Mucosa of descending colon (tissue), 3 donors: ENCODE measurements around the gene OPA3. TPM values are rescaled to one million over a fixed set of nuclear protein-coding genes. Genes with fewer than 3 reads are reported as not detected.

Experiments
- ATAC-seq: fragments of 200-7000 bp; cut with Tn5 transposase; one replicate; pipeline ENCODE4 v1.9.1; 2020; ENCODE audit warnings: mild to moderate bottlenecking, moderate library complexity
- DNase-seq, 3 donors: peaks; one replicate each; pipeline ENCODE4 v3.0.0-alpha.2; 2020
- H3K36me3 ChIP-seq: fragments of 200-600 bp; one replicate; pipeline ENCODE4 v1.8.0; 2021; ENCODE audit warnings: low read depth, mild to moderate bottlenecking
- H3K4me1 ChIP-seq: fragments of 200-600 bp; one replicate; pipeline ENCODE4 v1.8.0; 2021; ENCODE audit warnings: low read depth, mild to moderate bottlenecking
- H3K4me3 ChIP-seq: fragments of 200-600 bp; one replicate; pipeline ENCODE4 v1.8.0; 2021; ENCODE audit warnings: mild to moderate bottlenecking
- H3K9me3 ChIP-seq: fragments of 200-600 bp; one replicate; pipeline ENCODE4 v1.8.0; 2021; ENCODE audit warnings: mild to moderate bottlenecking
- intact Hi-C, 2 donors: fragments of 100-400 bp; cut with DNase I in 1 of 2; cut with micrococcal nuclease in 1 of 2; formaldehyde crosslinking; loops; one replicate each; pipeline versions ENCODE4 v1.11.0 to v1.11.1; 2022; cut with DNase I, micrococcal nuclease
- total RNA-seq, 3 donors: library from RNA; stranded (reverse); fragmentation: NEBNext Ultra II Directional in 2 of 3; extraction: Animal tissue kit (Norgen Biotek cat#: 25700) in 2 of 3; gene quantifications; one replicate each; pipeline versions ENCODE4 v1.2.1 to v1.2.4, GENCODE V29; 2021 to 2023
- TF ChIP-seq, protein P1 (sequence below): fragments of 200-600 bp; IDR thresholded peaks from one replicate; pipeline ENCODE4 v1.8.0; 2022; ENCODE audit warnings: antibody characterized with exemption, mild to moderate bottlenecking
- donor health status: DM: no; HTN: no; CAD: no; lungs with moderate emphysema.
- donor health status: DM: no; HTN: no; CAD: no.
- donor health status: DM: no; HTN: yes; CAD: no.

Gene OPA3
- total RNA-seq, 3 donors from 2014 or later = 12.1 to 16.4 (median 13.4) TPM

DNA sequence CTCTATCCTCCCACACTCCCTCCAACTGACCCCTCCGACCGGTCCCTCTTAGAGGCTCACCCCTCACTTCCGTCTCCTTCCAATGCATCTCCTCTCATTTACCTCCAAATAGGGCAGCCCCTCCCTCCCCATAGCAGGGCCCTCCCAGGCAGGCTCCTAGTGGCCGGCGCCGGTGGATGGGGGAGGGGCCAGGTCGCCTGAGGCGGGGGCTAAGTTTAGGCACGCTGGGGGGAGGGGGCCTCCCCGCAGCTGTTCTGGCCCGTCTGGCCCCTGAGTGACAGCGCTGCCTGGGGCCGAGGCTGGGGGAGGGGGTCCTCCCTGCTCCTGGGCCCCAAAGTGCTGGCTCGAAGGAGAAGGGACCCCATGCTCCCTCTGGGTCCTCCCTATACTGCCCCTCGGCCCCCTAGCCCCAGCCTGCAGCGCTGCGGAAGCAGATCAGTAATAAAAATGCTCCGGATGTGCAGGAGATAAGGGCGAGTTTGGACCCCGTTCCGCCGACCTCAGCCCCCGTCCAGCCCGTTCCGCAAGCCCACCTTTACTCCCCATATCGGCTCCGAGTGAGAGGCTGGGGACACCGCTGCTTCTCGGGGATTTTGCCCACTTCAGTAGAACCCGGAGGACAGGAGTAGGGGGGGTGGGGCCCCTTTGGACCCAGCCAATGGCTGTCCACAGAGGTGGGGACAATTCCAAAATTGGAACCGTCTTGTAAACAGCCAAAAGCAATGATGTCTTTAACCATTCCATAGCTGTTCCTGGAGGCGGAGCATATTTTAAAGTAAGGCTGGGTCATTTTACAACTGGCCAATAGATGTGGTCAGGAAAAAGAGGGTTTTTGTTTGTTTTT lies 91.8 kb downstream of the OPA3 start:
- ATAC-seq = peak; percentile 4
- DNase-seq = peak; percentile 56 to 57 (median 57)
- intact Hi-C loops = no loop called here
- no peak overlapping the region for H3K4me3 ChIP-seq
- H3K9me3 ChIP-seq = no peaks in the 10 kb centered on the region
- TF ChIP-seq, protein P1, sequence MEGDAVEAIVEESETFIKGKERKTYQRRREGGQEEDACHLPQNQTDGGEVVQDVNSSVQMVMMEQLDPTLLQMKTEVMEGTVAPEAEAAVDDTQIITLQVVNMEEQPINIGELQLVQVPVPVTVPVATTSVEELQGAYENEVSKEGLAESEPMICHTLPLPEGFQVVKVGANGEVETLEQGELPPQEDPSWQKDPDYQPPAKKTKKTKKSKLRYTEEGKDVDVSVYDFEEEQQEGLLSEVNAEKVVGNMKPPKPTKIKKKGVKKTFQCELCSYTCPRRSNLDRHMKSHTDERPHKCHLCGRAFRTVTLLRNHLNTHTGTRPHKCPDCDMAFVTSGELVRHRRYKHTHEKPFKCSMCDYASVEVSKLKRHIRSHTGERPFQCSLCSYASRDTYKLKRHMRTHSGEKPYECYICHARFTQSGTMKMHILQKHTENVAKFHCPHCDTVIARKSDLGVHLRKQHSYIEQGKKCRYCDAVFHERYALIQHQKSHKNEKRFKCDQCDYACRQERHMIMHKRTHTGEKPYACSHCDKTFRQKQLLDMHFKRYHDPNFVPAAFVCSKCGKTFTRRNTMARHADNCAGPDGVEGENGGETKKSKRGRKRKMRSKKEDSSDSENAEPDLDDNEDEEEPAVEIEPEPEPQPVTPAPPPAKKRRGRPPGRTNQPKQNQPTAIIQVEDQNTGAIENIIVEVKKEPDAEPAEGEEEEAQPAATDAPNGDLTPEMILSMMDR = no peak
- no peaks in the 10 kb centered on the region for H3K36me3 ChIP-seq
- peaks cover 22% of the 10 kb centered on the region for H3K4me1 ChIP-seq

- no peak for ATAC-seq
- H3K4me1 ChIP-seq = peaks cover 15% of the 10 kb centered on the region
- no peaks in the 10 kb centered on the region for H3K36me3 ChIP-seq
- DNase-seq = no peak
- TF ChIP-seq, protein P1 = no peak
- H3K9me3 ChIP-seq = no peaks in the 10 kb centered on the region
- intact Hi-C loops = no loop called here
- H3K4me3 ChIP-seq = no peak overlapping the region
These were observed 92.4 kb downstream of the OPA3 start for GRCh38 chr19:45492137-45492626.

DNA sequence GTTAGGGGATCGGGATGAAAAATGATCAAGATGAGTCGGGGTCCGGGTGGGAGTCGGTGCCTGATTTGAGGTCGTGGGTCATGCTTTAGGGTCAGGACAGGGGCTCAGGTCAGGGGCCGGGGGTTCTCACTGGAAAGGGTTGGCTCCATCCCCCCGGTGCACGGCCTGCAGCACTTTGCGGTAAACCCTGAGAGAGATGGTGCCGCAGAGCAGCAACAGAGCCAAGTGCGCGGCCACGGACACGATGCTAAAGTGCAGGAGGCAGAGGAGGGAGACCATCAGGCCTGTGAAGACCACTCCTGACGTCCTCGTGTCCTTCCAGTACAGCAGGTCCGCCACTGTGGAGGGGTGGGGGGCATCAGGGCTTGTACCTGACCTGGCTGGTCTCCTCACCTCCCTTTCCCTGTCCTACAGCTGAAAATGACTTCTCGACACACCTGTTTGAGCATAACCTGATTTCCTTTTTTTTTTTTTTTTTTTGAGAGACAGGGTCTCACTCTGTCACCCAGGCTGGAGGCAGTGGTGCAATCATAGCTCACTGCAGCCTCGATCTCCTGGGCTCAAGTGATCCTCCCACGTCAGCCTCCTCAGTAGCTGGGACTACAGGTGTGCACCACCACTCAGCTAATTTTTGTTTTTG lies 95.3 kb downstream of the OPA3 start:
- Histone ChIP-seq H3K9me3 (no peaks in the 10 kb centered on the region), H3K4me1 (peaks cover 16% of the 10 kb centered on the region), H3K36me3 (no peaks in the 10 kb centered on the region), H3K4me3 (no peak overlapping the region)
- intact Hi-C loops = no loop called here
- DNase-seq (peak in 1 of 3 donors; percentile 49), ATAC-seq (no peak)
- TF ChIP-seq, protein P1 = no peak

DNA sequence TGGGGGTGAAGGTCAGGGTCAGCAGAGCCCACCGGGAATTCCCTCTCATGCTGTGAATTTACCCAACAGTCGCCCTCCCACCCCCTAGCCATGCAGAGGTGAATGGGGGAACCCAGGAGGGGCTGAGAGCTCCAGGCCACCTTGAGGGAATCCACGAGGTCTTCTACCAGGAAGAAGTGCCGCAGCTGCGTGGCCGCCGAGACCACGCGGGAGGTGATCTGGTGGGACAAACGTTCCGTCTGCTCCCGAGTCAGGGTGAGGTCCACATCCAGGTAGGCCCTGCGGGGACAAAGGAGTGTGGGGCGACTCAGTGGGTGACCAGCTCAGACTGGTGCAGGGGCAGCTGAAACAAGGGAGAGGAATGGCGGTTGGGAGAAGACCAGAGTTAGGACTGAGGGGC lies 95.9 kb downstream of the OPA3 start:
- intact Hi-C loops = no loop called here
- H3K36me3 ChIP-seq = no peaks in the 10 kb centered on the region
- TF ChIP-seq, protein P1 = no peak
- H3K9me3 ChIP-seq = no peaks in the 10 kb centered on the region
- H3K4me3 ChIP-seq = no peak overlapping the region
- peaks cover 15% of the 10 kb centered on the region for H3K4me1 ChIP-seq
- ATAC-seq = no peak
- peak in 1 of 3 donors; percentile 41 for DNase-seq

DNA sequence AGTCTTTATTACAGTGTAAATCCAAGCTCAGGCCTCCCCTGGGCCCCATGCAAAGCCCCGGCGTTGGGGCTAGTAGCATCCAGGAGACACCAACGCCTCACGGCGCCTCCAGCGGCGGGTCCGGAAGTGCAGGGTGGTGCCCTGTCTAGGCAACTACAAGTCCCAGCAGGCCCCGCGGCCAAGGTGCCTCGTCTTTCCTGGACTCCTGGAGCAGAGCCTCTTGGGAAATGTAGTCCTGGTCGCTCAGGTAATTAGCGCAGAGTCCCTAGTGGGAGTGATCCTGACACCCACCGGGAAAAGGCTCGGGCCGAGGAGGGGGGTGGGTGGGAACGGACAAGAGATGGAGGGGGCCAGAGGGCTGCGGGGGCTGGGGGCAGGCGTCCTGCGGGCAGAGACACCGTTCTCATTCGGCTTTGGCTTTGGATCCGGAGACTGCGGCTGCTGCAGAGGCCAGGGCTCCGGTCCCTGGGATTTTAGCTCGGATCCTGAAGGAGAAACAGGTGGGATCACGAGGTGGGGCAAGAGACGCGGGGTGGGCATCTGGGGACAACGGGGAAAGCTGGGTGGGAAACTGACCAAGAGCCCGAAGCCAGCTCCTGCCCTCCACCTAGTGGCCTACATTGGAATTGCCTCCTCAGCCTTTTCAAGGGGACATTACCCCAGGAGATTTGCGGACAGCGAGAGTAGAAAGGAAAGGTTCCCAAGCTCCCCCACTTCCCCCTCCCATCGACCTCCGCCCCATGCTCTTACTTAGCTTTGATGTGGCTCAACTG lies 99.1 kb downstream of the OPA3 start:
- Histone ChIP-seq H3K9me3 (no peaks in the 10 kb centered on the region), H3K4me1 (peaks cover 8% of the 10 kb centered on the region), H3K4me3 (peak overlapping the region; percentile 24), H3K36me3 (no peaks in the 10 kb centered on the region)
- DNase-seq = peak; percentile 98 to 100 (median 99)
- TF ChIP-seq, protein P1 = peak; percentile 85
- intact Hi-C loops = no loop called here
- ATAC-seq = peak; percentile 100
